HEK293 (cell line): ENCODE data around the gene C1orf52.
"Not testable (repeated sequence)": the region's sequence is repeated elsewhere in the genome, so short reads cannot be mapped to it uniquely, and the experiment has no call there.

Experiments
- CTCF ChIA-PET: fragments of 350-600 bp; formaldehyde crosslinking; extraction: SDS; loops from one replicate; lab custom pipeline; 2021; ENCODE audit warnings: antibody characterized with exemption; lab: Yijun Ruan, JAX
- POLR2A ChIA-PET: fragments of 300-600 bp; formaldehyde crosslinking; extraction: SDS; loops from one replicate; lab custom pipeline; 2020; ENCODE audit warnings: antibody characterized with exemption, inconsistent platforms; lab: Yijun Ruan, JAX
- H3K27ac ChIP-seq: fragments of 200-500 bp; sonication (Bioruptor generic); 2 replicates; pipeline ENCODE4 v1.5.1; 2014; ENCODE audit warnings: low read depth, low read length, control low read depth, inconsistent platforms; ENCODE audit errors: extremely low read depth
- H3K36me3 ChIP-seq, 2 experiments: fragments of 200-500 bp in 1 of 2; sonication (Bioruptor generic) in 1 of 2; 1 replicate in 1 of 2; 2 replicates in 1 of 2; pipeline ENCODE4 v1.5.1; 2014 to 2017; ENCODE audit warnings: inconsistent platforms in 2 of 2, low read length in 2 of 2; ENCODE audit not compliant: control insufficient read depth in 2 of 2, insufficient read depth in 1 of 2
- H3K4me1 ChIP-seq: fragments of 200-500 bp; sonication (Bioruptor generic); 2 replicates; pipeline ENCODE4 v1.5.1; 2014; ENCODE audit warnings: mild to moderate bottlenecking, low read length, inconsistent platforms; ENCODE audit not compliant: control insufficient read depth, insufficient read depth
- H3K4me3 ChIP-seq: 2 replicates; pipeline ENCODE4 v1.5.1; 2011; ENCODE audit warnings: low read depth, mild to moderate bottlenecking, control low read depth, low read length, moderate library complexity
- H3K9me3 ChIP-seq: fragments of 200-500 bp; sonication (Bioruptor generic); 2 replicates; pipeline ENCODE4 v1.5.1; 2014; ENCODE audit warnings: low read depth, low read length, inconsistent platforms; ENCODE audit not compliant: control insufficient read depth, insufficient read depth
- KLF7 ChIP-seq: fragments of 450-650 bp; formaldehyde crosslinking; IDR thresholded peaks from 2 replicates; pipeline ENCODE4 v1.5.1; 2016; ENCODE audit warnings: missing biosample characterization, missing genetic modification characterization, borderline replicate concordance
- SETDB1 ChIP-seq: IDR thresholded peaks from one replicate; pipeline ENCODE4 v1.6.1; 2017; ENCODE audit warnings: mild to moderate bottlenecking, low read length, moderate library complexity, mixed read lengths; ENCODE audit not compliant: insufficient read length
- TRIM28 ChIP-seq: IDR thresholded peaks from 2 replicates; pipeline ENCODE4 v1.6.1; 2011; ENCODE audit warnings: low read length, control low read depth, borderline replicate concordance
- ZIC2 ChIP-seq: fragments of 450-650 bp; formaldehyde crosslinking; IDR thresholded peaks from 2 replicates; pipeline ENCODE4 v1.5.1; 2016; ENCODE audit warnings: missing biosample characterization, missing genetic modification characterization
- ZNF211 ChIP-seq: fragments of 450-650 bp; formaldehyde crosslinking; IDR thresholded peaks from 2 replicates; pipeline ENCODE4 v1.5.1; 2016; ENCODE audit warnings: low read depth, missing biosample characterization, missing genetic modification characterization
- ZNF248 ChIP-seq: fragments of 450-650 bp; formaldehyde crosslinking; IDR thresholded peaks from 2 replicates; pipeline ENCODE4 v1.5.1; 2017; ENCODE audit warnings: missing biosample characterization, missing genetic modification characterization
- ZNF585B ChIP-seq: fragments of 450-650 bp; formaldehyde crosslinking; IDR thresholded peaks from 2 replicates; pipeline ENCODE4 v1.5.1; 2016; ENCODE audit warnings: missing biosample characterization, missing genetic modification characterization
- ZNF768 ChIP-seq: fragments of 450-650 bp; formaldehyde crosslinking; IDR thresholded peaks from 2 replicates; pipeline ENCODE4 v1.5.1; 2018; ENCODE audit warnings: missing biosample characterization, mild to moderate bottlenecking, missing genetic modification characterization
- TF ChIP-seq, protein P1 (sequence below): fragments of 450-650 bp; formaldehyde crosslinking; IDR thresholded peaks from 2 replicates; pipeline ENCODE4 v1.5.1; 2016; ENCODE audit warnings: missing biosample characterization, missing genetic modification characterization
- TF ChIP-seq, protein P2 (sequence below): fragments of 450-650 bp; formaldehyde crosslinking; IDR thresholded peaks from 2 replicates; pipeline ENCODE4 v1.5.1; 2016; ENCODE audit warnings: missing biosample characterization, missing genetic modification characterization
- TF ChIP-seq, protein P3 (sequence below): fragments of 450-650 bp; formaldehyde crosslinking; IDR thresholded peaks from 2 replicates; pipeline ENCODE4 v1.5.1; 2016; ENCODE audit warnings: missing biosample characterization, missing genetic modification characterization
- TF ChIP-seq, protein P4 (sequence below): fragments of 450-650 bp; formaldehyde crosslinking; IDR thresholded peaks from 2 replicates; pipeline ENCODE4 v1.5.1; 2016; ENCODE audit warnings: missing biosample characterization, missing genetic modification characterization

Gene C1orf52

DNA sequence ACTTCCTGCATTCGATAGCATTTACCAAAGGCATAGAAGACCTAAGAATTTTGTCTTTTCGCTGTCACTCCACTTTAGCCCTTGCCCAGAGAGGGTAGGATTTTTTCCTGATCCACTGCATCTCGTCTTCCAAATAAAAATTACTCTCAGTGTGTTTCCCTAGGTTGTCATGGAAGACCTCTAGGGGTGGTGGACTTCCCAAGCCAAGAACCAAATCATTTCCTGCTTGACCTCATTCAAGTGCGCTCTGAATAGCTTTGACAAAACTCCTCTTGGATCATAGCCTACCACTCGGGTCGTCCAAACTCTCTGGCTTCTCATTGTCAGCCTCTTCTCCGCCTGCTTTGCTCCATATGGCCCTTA, 431 bp upstream of the C1orf52 start:
- 0 out of 2 replicates have a peak, but pooled peaks cover 2% of the 10 kb centered on the region for H3K4me1 ChIP-seq
- TF ChIP-seq, protein P1, sequence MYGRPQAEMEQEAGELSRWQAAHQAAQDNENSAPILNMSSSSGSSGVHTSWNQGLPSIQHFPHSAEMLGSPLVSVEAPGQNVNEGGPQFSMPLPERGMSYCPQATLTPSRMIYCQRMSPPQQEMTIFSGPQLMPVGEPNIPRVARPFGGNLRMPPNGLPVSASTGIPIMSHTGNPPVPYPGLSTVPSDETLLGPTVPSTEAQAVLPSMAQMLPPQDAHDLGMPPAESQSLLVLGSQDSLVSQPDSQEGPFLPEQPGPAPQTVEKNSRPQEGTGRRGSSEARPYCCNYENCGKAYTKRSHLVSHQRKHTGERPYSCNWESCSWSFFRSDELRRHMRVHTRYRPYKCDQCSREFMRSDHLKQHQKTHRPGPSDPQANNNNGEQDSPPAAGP (tag by site-specific recombination), result no peak
- TF ChIP-seq, protein P2, sequence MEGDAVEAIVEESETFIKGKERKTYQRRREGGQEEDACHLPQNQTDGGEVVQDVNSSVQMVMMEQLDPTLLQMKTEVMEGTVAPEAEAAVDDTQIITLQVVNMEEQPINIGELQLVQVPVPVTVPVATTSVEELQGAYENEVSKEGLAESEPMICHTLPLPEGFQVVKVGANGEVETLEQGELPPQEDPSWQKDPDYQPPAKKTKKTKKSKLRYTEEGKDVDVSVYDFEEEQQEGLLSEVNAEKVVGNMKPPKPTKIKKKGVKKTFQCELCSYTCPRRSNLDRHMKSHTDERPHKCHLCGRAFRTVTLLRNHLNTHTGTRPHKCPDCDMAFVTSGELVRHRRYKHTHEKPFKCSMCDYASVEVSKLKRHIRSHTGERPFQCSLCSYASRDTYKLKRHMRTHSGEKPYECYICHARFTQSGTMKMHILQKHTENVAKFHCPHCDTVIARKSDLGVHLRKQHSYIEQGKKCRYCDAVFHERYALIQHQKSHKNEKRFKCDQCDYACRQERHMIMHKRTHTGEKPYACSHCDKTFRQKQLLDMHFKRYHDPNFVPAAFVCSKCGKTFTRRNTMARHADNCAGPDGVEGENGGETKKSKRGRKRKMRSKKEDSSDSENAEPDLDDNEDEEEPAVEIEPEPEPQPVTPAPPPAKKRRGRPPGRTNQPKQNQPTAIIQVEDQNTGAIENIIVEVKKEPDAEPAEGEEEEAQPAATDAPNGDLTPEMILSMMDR (tag by site-specific recombination), result peak; percentile 1; the same call in 1 of the 2 replicates
- peak; percentile 51; the same call in 1 of the 2 replicates for TF ChIP-seq ZNF768 (tag by site-specific recombination)
- no peak for TF ChIP-seq ZNF248 (tag by site-specific recombination)
- no peak for TF ChIP-seq ZNF211
- no peak for TF ChIP-seq ZIC2 (tag by site-specific recombination)
- no peak for TF ChIP-seq KLF7 (tag by site-specific recombination)
- H3K9me3 ChIP-seq, result no peaks in the 10 kb centered on the region
- H3K27ac ChIP-seq, result no peak overlapping the region
- CTCF ChIA-PET, result interaction anchor here (0.6 to 11.6 kb wide), 32 partner anchors 9 to 759 kb away, joined by 3 to 206 read pairs (median 4); partner anchors contain the start of gene BCL10
- POLR2A ChIA-PET, result interaction anchor here (1.0 to 2.6 kb wide), 9 partner anchors 16 to 352 kb away, joined by 3 to 30 read pairs (median 4); partner anchors contain the start of genes BCL10, DDAH1 and SYDE2
- H3K36me3 ChIP-seq, result peaks cover 24 to 41% of the 10 kb centered on the region in 2 experiments
- no peak overlapping the region for H3K4me3 ChIP-seq

DNA sequence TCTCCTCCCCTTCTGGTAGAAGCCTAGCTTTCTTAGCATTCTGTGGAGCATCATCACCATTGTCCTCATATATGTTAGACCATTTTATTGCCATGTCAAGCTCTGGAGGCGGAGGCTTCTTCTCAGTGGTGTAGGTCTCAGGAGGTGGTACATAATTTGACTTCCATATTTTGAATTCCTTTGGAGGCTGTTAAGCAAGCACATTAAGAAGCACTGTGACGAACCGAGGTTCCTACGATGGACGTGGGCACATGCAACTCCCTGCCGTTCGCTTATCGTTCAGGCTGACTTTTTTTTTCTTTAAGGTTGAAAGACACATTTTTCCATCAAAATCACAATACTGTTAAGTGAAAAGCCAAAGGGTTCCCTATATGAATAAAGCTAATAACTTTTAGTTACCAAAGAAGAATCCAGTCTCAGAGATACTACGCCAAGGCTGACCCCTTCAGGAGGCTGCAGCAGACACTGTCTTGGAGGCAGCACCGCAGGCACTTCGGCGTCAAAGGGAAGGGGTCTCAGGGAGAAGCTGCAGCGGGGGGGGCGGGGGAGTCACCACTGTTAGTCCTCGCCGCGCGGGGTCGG, 835 bp downstream of the C1orf52 start:
- TF ChIP-seq, protein P3, sequence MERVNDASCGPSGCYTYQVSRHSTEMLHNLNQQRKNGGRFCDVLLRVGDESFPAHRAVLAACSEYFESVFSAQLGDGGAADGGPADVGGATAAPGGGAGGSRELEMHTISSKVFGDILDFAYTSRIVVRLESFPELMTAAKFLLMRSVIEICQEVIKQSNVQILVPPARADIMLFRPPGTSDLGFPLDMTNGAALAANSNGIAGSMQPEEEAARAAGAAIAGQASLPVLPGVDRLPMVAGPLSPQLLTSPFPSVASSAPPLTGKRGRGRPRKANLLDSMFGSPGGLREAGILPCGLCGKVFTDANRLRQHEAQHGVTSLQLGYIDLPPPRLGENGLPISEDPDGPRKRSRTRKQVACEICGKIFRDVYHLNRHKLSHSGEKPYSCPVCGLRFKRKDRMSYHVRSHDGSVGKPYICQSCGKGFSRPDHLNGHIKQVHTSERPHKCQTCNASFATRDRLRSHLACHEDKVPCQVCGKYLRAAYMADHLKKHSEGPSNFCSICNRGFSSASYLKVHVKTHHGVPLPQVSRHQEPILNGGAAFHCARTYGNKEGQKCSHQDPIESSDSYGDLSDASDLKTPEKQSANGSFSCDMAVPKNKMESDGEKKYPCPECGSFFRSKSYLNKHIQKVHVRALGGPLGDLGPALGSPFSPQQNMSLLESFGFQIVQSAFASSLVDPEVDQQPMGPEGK (tag by site-specific recombination), result peak; percentile 27; the same call in 1 of the 2 replicates
- TF ChIP-seq, protein P4, sequence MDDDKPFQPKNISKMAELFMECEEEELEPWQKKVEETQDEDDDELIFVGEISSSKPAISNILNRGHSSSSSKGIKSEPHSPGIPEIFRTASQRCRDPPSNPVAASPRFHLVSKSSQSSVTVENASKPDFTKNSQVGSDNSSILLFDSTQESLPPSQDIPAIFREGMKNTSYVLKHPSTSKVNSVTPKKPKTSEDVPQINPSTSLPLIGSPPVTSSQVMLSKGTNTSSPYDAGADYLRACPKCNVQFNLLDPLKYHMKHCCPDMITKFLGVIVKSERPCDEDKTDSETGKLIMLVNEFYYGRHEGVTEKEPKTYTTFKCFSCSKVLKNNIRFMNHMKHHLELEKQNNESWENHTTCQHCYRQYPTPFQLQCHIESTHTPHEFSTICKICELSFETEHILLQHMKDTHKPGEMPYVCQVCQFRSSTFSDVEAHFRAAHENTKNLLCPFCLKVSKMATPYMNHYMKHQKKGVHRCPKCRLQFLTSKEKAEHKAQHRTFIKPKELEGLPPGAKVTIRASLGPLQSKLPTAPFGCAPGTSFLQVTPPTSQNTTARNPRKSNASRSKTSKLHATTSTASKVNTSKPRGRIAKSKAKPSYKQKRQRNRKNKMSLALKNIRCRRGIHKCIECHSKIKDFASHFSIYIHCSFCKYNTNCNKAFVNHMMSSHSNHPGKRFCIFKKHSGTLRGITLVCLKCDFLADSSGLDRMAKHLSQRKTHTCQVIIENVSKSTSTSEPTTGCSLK (tag by site-specific recombination), result no peak
- H3K36me3 ChIP-seq, result peaks cover 24 to 42% of the 10 kb centered on the region in 2 experiments

DNA sequence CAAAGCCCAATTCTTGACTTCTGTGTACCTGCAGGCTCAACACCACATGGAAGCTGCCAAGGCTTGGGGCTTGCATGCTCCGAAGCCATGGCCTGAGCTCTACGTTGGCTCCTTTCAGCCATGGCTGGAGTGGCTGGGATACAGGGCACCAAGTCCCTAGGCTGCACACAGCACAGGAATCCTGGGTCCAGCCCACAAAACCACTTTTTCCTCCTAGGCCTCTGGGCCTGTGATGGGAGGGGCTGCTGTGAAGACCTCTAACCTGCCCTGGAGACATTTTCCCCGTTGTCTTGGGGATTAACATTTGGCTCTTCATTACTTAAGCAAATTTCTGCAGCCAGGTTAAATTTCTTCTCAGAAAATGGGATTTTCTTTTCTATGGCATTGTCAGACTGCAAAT, 10.4 kb downstream of the C1orf52 start:
- H3K4me3 ChIP-seq, H3K4me1 ChIP-seq, POLR2A ChIA-PET, H3K27ac ChIP-seq, H3K9me3 ChIP-seq: not testable (repeated sequence)
- CTCF ChIA-PET, result interaction anchor here (0.7 to 1.1 kb wide), 4 partner anchors 139 to 304 kb away, joined by 3 to 5 read pairs (median 3); no protein-coding TSS in a partner anchor
- H3K36me3 ChIP-seq, result peaks cover 8 to 38% of the 10 kb centered on the region in 2 experiments
- TF ChIP-seq TRIM28, result peak; percentile 54; the same call in 1 of the 2 replicates
- TF ChIP-seq ZNF585B, result peak; percentile 98
- peak; percentile 40 for TF ChIP-seq SETDB1

More for the DNA sequence above, 835 bp downstream of the C1orf52 start:
- Histone ChIP-seq H3K4me1 (0 out of 2 replicates have a peak, but pooled peaks cover 2% of the 10 kb centered on the region), H3K27ac (no peak overlapping the region; the same call in 1 of the 2 replicates), H3K4me3 (peak overlapping the region; percentile 94), H3K9me3 (no peaks in the 10 kb centered on the region)
- ChIA-PET CTCF (interaction anchor here (0.5 to 11.6 kb wide), 36 partner anchors 10 to 899 kb away, joined by 3 to 206 read pairs (median 4); partner anchors contain the start of gene BCL10), POLR2A (interaction anchor here (0.7 to 2.6 kb wide), 12 partner anchors 18 to 353 kb away, joined by 3 to 30 read pairs (median 3); partner anchors contain the start of genes BCL10, DDAH1 and SYDE2)
